LNCAP (cell line): Measurements from ENCODE around the gene SYNE1.

Experiments used
- TF ChIP-seq, protein P1 (sequence below): fragments of 450-650 bp; IDR thresholded peaks from 2 replicates; pipeline ENCODE4 v1.5.1; 2017; ENCODE audit warnings: mild to moderate bottlenecking

Gene SYNE1

GRCh38 chr6:152071843-152072242 is 565.3 kb downstream of the SYNE1 start:
- TF ChIP-seq, protein P1, sequence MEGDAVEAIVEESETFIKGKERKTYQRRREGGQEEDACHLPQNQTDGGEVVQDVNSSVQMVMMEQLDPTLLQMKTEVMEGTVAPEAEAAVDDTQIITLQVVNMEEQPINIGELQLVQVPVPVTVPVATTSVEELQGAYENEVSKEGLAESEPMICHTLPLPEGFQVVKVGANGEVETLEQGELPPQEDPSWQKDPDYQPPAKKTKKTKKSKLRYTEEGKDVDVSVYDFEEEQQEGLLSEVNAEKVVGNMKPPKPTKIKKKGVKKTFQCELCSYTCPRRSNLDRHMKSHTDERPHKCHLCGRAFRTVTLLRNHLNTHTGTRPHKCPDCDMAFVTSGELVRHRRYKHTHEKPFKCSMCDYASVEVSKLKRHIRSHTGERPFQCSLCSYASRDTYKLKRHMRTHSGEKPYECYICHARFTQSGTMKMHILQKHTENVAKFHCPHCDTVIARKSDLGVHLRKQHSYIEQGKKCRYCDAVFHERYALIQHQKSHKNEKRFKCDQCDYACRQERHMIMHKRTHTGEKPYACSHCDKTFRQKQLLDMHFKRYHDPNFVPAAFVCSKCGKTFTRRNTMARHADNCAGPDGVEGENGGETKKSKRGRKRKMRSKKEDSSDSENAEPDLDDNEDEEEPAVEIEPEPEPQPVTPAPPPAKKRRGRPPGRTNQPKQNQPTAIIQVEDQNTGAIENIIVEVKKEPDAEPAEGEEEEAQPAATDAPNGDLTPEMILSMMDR: no peak
